ENCODE data around the gene CHMP6. TPM values are rescaled to one million over a fixed set of nuclear protein-coding genes. Genes with fewer than 3 reads are reported as not detected.

CHMP6 gene
- total and polyA plus RNA-seq, 4 donors: 15.9 to 30.9 (median 26.8) TPM

GRCh38 chr17:80955078-80955477 lies 36.6 kb upstream of the CHMP6 start:
- WGBS, 2 donors: 99% methylated on average over 5 of the region's 5 CpGs
- intact Hi-C loops (cut with DNase I): no loop called here
- ATAC-seq (ENCODE audit: low FRiP score) (no peak), DNase-seq (peak in 1 of 2 donors; percentile 57)
- H3K4me1 ChIP-seq (ENCODE audit: control insufficient read depth in 1 of 2, insufficient read depth in 2 of 2, low read length in 2 of 2): no peaks in the 10 kb centered on the region
- no peaks in the 10 kb centered on the region for H3K9me3 ChIP-seq (ENCODE audit: control insufficient read depth, low read length)
- no peaks in the 10 kb centered on the region for H3K36me3 ChIP-seq (ENCODE audit: control insufficient read depth in 1 of 2, insufficient read depth in 2 of 2, low read length in 1 of 2)
- no peaks in the 10 kb centered on the region for H3K27me3 ChIP-seq (ENCODE audit: control insufficient read depth in 1 of 2, insufficient read depth in 2 of 2, low read length in 1 of 2)
- H3K27ac ChIP-seq (ENCODE audit: low read depth in 1 of 2, low read length in 2 of 2): no peak overlapping the region
- no peak overlapping the region for H3K4me3 ChIP-seq (ENCODE audit: low read length in 2 of 2)

DNA sequence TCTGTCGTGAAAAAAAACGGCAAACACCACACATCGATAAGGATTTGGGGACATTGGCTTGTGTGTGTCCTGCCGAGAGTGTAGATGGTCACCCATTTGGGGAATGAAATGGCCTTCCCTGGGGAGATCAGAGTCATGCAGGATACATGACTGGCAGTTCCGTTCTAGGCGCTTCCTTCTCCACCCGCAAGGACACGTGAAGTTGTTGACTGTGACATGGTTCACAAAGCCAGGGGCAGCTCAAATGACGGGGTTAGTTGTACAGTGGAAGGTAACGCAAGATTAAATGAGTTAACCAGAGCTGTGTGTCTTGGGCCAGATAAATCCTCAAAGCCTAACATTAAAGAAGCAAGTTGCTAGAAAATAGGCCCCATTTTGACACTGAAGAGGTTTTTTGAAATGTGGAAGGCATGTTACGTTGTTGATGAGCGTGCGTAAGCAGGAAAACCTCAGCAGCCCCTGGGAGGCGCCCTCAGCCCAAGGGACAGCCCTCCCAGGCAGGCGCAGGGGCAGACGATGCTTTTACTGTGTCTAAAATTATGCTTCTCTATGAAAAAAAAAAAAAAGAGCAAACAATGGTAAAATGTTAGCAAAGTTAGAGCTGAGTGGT lies 35.9 kb upstream of the CHMP6 start:
- Histone ChIP-seq H3K4me1 (ENCODE audit: control insufficient read depth in 1 of 2, insufficient read depth in 2 of 2, low read length in 2 of 2) (no peaks in the 10 kb centered on the region), H3K27ac (ENCODE audit: low read depth in 1 of 2, low read length in 2 of 2) (no peak overlapping the region), H3K27me3 (ENCODE audit: control insufficient read depth in 1 of 2, insufficient read depth in 2 of 2, low read length in 1 of 2) (no peaks in the 10 kb centered on the region), H3K4me3 (ENCODE audit: low read length in 2 of 2) (no peak overlapping the region), H3K9me3 (ENCODE audit: control insufficient read depth, low read length) (no peaks in the 10 kb centered on the region), H3K36me3 (ENCODE audit: control insufficient read depth in 1 of 2, insufficient read depth in 2 of 2, low read length in 1 of 2) (no peaks in the 10 kb centered on the region)
- ATAC-seq (ENCODE audit: low FRiP score) (no peak), DNase-seq (peak in 1 of 2 donors; percentile 37)
- intact Hi-C loops (cut with DNase I): no loop called here
- 92 to 94% methylated on average over 16 of the region's 16 CpGs for WGBS, 2 donors

- intact Hi-C loops (cut with DNase I): no loop called here
- ATAC-seq (ENCODE audit: low FRiP score) (no peak), DNase-seq (peak in 1 of 2 donors; percentile 57)
- WGBS, 2 donors: 88 to 91% methylated on average over 28 to 29 of the region's 29 CpGs
- H3K27me3 ChIP-seq (ENCODE audit: control insufficient read depth in 1 of 2, insufficient read depth in 2 of 2, low read length in 1 of 2): no peaks in the 10 kb centered on the region
- H3K36me3 ChIP-seq (ENCODE audit: control insufficient read depth in 1 of 2, insufficient read depth in 2 of 2, low read length in 1 of 2): no peaks in the 10 kb centered on the region
- no peak overlapping the region for H3K4me3 ChIP-seq (ENCODE audit: low read length in 2 of 2)
- H3K9me3 ChIP-seq (ENCODE audit: control insufficient read depth, low read length): no peaks in the 10 kb centered on the region
- no peak overlapping the region for H3K27ac ChIP-seq (ENCODE audit: low read depth in 1 of 2, low read length in 2 of 2)
- H3K4me1 ChIP-seq (ENCODE audit: control insufficient read depth in 1 of 2, insufficient read depth in 2 of 2, low read length in 2 of 2): no peaks in the 10 kb centered on the region
Observed at GRCh38 chr17:80956321-80957190, 35.1 kb upstream of the CHMP6 start.

- DNase-seq (peak in 1 of 2 donors; percentile 61), ATAC-seq (ENCODE audit: low FRiP score) (no peak)
- intact Hi-C loops (cut with DNase I): no loop called here
- H3K4me1 ChIP-seq (ENCODE audit: control insufficient read depth in 1 of 2, insufficient read depth in 2 of 2, low read length in 2 of 2): no peaks in the 10 kb centered on the region
- 92 to 96% methylated on average over 12 of the region's 12 CpGs for WGBS, 2 donors
- no peaks in the 10 kb centered on the region for H3K36me3 ChIP-seq (ENCODE audit: control insufficient read depth in 1 of 2, insufficient read depth in 2 of 2, low read length in 1 of 2)
- no peaks in the 10 kb centered on the region for H3K9me3 ChIP-seq (ENCODE audit: control insufficient read depth, low read length)
- no peak overlapping the region for H3K4me3 ChIP-seq (ENCODE audit: low read length in 2 of 2)
- H3K27ac ChIP-seq (ENCODE audit: low read depth in 1 of 2, low read length in 2 of 2): no peak overlapping the region
- no peaks in the 10 kb centered on the region for H3K27me3 ChIP-seq (ENCODE audit: control insufficient read depth in 1 of 2, insufficient read depth in 2 of 2, low read length in 1 of 2)
Observed at GRCh38 chr17:80957461-80957941, 34.1 kb upstream of the CHMP6 start.

DNA sequence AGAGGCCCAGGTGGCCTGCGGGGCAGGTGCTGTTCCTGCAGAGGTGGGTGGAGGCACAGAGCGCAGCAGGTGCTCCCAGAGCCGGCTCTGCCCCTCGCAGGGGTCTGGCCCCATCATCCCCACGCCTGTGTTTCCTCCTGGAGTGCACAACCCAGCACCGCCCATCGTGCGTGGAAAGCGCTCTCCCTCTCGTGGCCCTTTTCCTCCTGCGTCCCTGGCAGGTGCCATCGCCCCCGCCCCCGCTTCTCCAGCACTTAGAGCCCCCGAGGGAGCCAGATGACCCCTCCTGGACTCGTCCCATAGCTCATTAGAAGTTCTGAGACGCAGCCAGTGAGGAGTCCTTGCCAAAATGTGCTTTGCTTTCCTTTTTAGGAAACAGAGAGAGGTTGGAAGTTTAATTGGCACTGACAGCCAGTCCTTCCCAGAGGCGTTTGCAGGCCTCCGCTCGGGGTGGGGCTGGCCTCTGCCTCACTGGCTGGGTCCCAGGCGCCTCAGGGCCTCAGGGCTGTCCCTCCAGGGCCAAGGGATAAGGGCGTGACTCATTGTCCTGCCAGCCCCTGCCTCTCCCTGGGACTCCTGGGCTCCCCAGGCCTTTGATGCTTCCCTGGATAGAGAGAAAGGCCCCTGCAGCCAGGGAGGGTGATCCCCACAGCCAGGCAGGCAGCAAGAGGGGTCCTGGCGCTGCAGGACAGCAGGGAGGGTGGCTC lies 32.2 kb upstream of the CHMP6 start:
- WGBS, 2 donors: 4 to 13% methylated on average over 19 to 23 of the region's 23 CpGs
- H3K27me3 ChIP-seq (ENCODE audit: control insufficient read depth in 1 of 2, insufficient read depth in 2 of 2, low read length in 1 of 2): no peaks in the 10 kb centered on the region
- intact Hi-C loops (cut with DNase I): no loop called here
- no peaks in the 10 kb centered on the region for H3K36me3 ChIP-seq (ENCODE audit: control insufficient read depth in 1 of 2, insufficient read depth in 2 of 2, low read length in 1 of 2)
- peak; percentile 90 for ATAC-seq (ENCODE audit: low FRiP score)
- no peak overlapping the region for H3K4me3 ChIP-seq (ENCODE audit: low read length in 2 of 2)
- H3K9me3 ChIP-seq (ENCODE audit: control insufficient read depth, low read length): no peaks in the 10 kb centered on the region
- peak; percentile 93 to 96 for DNase-seq
- H3K27ac ChIP-seq (ENCODE audit: low read depth in 1 of 2, low read length in 2 of 2): peak overlapping the region in 1 of 2 donors; percentile 97
- H3K4me1 ChIP-seq (ENCODE audit: control insufficient read depth in 1 of 2, insufficient read depth in 2 of 2, low read length in 2 of 2): no peaks in the 10 kb centered on the region

GRCh38 chr17:80960037-80960796 lies 31.4 kb upstream of the CHMP6 start:
- Histone ChIP-seq H3K4me1 (ENCODE audit: control insufficient read depth in 1 of 2, insufficient read depth in 2 of 2, low read length in 2 of 2) (no peaks in the 10 kb centered on the region), H3K27me3 (ENCODE audit: control insufficient read depth in 1 of 2, insufficient read depth in 2 of 2, low read length in 1 of 2) (no peaks in the 10 kb centered on the region), H3K27ac (ENCODE audit: low read depth in 1 of 2, low read length in 2 of 2) (peak overlapping the region; percentile 16 to 73), H3K36me3 (ENCODE audit: control insufficient read depth in 1 of 2, insufficient read depth in 2 of 2, low read length in 1 of 2) (no peaks in the 10 kb centered on the region), H3K9me3 (ENCODE audit: control insufficient read depth, low read length) (no peaks in the 10 kb centered on the region), H3K4me3 (ENCODE audit: low read length in 2 of 2) (no peak overlapping the region)
- peak in 1 of 2 donors; percentile 49 for DNase-seq
- ATAC-seq (ENCODE audit: low FRiP score): no peak
- WGBS, 2 donors: 69 to 70% methylated on average over 24 of the region's 24 CpGs
- intact Hi-C loops (cut with DNase I): no loop called here

GRCh38 chr17:80960797-80961452 lies 30.7 kb upstream of the CHMP6 start:
- no peaks in the 10 kb centered on the region for H3K36me3 ChIP-seq (ENCODE audit: control insufficient read depth in 1 of 2, insufficient read depth in 2 of 2, low read length in 1 of 2)
- no peaks in the 10 kb centered on the region for H3K9me3 ChIP-seq (ENCODE audit: control insufficient read depth, low read length)
- H3K27ac ChIP-seq (ENCODE audit: low read depth in 1 of 2, low read length in 2 of 2): peak overlapping the region in 1 of 2 donors; percentile 7
- intact Hi-C loops (cut with DNase I): no loop called here
- H3K27me3 ChIP-seq (ENCODE audit: control insufficient read depth in 1 of 2, insufficient read depth in 2 of 2, low read length in 1 of 2): no peaks in the 10 kb centered on the region
- ATAC-seq (ENCODE audit: low FRiP score) (no peak), DNase-seq (no peak)
- H3K4me3 ChIP-seq (ENCODE audit: low read length in 2 of 2): no peak overlapping the region
- WGBS, 2 donors: 95 to 96% methylated on average over 31 of the region's 31 CpGs
- H3K4me1 ChIP-seq (ENCODE audit: control insufficient read depth in 1 of 2, insufficient read depth in 2 of 2, low read length in 2 of 2): no peaks in the 10 kb centered on the region

Data from aorta (tissue), 5 donors.